ENCODE results near the gene RPL19. TPM values are rescaled to one million over a fixed set of nuclear protein-coding genes. Genes with fewer than 3 reads are reported as not detected.

The RPL19 gene
- total RNA-seq, 1 donor from 2014 or later = 3,324 TPM

DNA sequence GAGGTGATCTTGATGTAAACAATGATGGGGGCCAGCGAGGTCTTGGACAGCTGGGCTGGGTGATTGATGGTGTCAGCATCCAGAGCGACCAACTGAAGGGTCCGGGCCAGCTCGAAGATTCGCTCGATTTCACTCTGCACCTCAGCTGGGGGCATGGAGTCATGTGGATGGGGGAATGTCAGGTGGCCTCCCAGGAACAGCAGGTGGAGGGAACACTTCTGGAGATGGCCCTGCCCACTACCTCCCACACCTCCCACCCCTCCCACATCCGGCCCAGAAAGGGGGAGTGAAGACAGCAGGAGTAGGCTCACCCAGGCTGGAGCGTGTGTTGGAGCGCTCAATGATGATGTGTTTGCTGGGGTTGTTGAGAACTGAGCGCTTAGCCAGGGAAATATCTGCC lies 16.4 kb upstream of the RPL19 start:
- ChIA-PET CTCF (interaction anchor here (1.0 kb wide), 1 partner anchor 9 kb away, joined by 4 read pairs; no protein-coding TSS in a partner anchor), POLR2A (interaction anchor here (0.7 kb wide), 1 partner anchor 40 kb away, joined by 3 read pairs; no protein-coding TSS in a partner anchor)
- intact Hi-C loops (cut with micrococcal nuclease) = no loop called here
- no peak overlapping the region for H3K27ac Mint-ChIP-seq
- DNase-seq = no peak
- peaks cover 8% of the 10 kb centered on the region for H3K36me3 Mint-ChIP-seq (ENCODE audit: low read depth)
- ATAC-seq (ENCODE audit: low read depth) = no peak
- TF ChIP-seq CTCF (IDR thresholded peaks at IDR 0.05) = no peak
- H3K4me3 Mint-ChIP-seq = no peak overlapping the region
- H3K4me1 Mint-ChIP-seq = no peaks in the 10 kb centered on the region
- no peaks in the 10 kb centered on the region for H3K27me3 Mint-ChIP-seq
- H3K9me3 Mint-ChIP-seq = no peaks in the 10 kb centered on the region

- TF ChIP-seq CTCF (IDR thresholded peaks at IDR 0.05) = no peak
- no peak overlapping the region for H3K4me3 Mint-ChIP-seq
- H3K27me3 Mint-ChIP-seq = no peaks in the 10 kb centered on the region
- H3K27ac Mint-ChIP-seq = no peak overlapping the region
- no peaks in the 10 kb centered on the region for H3K4me1 Mint-ChIP-seq
- CTCF ChIA-PET = interaction anchor here (0.7 to 1.3 kb wide), 2 partner anchors 22 to 101 kb away, joined by 3 read pairs; no protein-coding TSS in a partner anchor
- no peaks in the 10 kb centered on the region for H3K9me3 Mint-ChIP-seq
- peaks cover 8% of the 10 kb centered on the region for H3K36me3 Mint-ChIP-seq (ENCODE audit: low read depth)
- intact Hi-C loops (cut with micrococcal nuclease) = no loop called here
- POLR2A ChIA-PET = interaction anchor here (1.4 kb wide), 1 partner anchor 13 kb away, joined by 6 read pairs; the partner anchor contains the start of gene RPL19
- DNase-seq (no peak), ATAC-seq (ENCODE audit: low read depth) (no peak)
Observed at GRCh38 chr17:39186481-39187002, 13.5 kb upstream of the RPL19 start.

- H3K4me3 Mint-ChIP-seq = no peak overlapping the region
- H3K36me3 Mint-ChIP-seq (ENCODE audit: low read depth) = peaks cover 8% of the 10 kb centered on the region
Observed at GRCh38 chr17:39187152-39187830, 12.8 kb upstream of the RPL19 start.

GRCh38 chr17:39191750-39192510 lies 8.2 kb upstream of the RPL19 start:
- POLR2A ChIA-PET = interaction anchor here (0.9 kb wide), 1 partner anchor 12 kb away, joined by 3 read pairs; no protein-coding TSS in a partner anchor
- intact Hi-C loops (cut with micrococcal nuclease) = no loop called here
- H3K27me3 Mint-ChIP-seq = no peaks in the 10 kb centered on the region
- peaks cover 14% of the 10 kb centered on the region for H3K4me1 Mint-ChIP-seq
- H3K27ac Mint-ChIP-seq = no peak overlapping the region
- H3K4me3 Mint-ChIP-seq = no peak overlapping the region
- no peak for ATAC-seq (ENCODE audit: low read depth)
- CTCF ChIA-PET = no interaction called here
- H3K9me3 Mint-ChIP-seq = no peaks in the 10 kb centered on the region
- DNase-seq = no peak
- peaks cover 4% of the 10 kb centered on the region for H3K36me3 Mint-ChIP-seq (ENCODE audit: low read depth)
- no peak for TF ChIP-seq CTCF (IDR thresholded peaks at IDR 0.05)

More at GRCh38 chr17:39187152-39187830, 12.8 kb upstream of the RPL19 start:
- no peak for TF ChIP-seq CTCF (IDR thresholded peaks at IDR 0.05)
- ATAC-seq (ENCODE audit: low read depth) (no peak), DNase-seq (no peak)
- intact Hi-C loops (cut with micrococcal nuclease) = no loop called here
- POLR2A ChIA-PET = interaction anchor here (1.4 kb wide), 1 partner anchor 13 kb away, joined by 6 read pairs; the partner anchor contains the start of gene RPL19
- CTCF ChIA-PET = no interaction called here
- Mint-ChIP-seq H3K9me3 (no peaks in the 10 kb centered on the region), H3K4me1 (no peaks in the 10 kb centered on the region), H3K27ac (no peak overlapping the region), H3K27me3 (no peaks in the 10 kb centered on the region)

GRCh38 chr17:39192901-39193300 lies 7.2 kb upstream of the RPL19 start:
- Mint-ChIP-seq H3K27ac (no peak overlapping the region), H3K9me3 (no peaks in the 10 kb centered on the region), H3K4me3 (no peak overlapping the region), H3K27me3 (no peaks in the 10 kb centered on the region), H3K36me3 (ENCODE audit: low read depth) (peaks cover 4% of the 10 kb centered on the region), H3K4me1 (peaks cover 16% of the 10 kb centered on the region)
- DNase-seq (no peak), ATAC-seq (ENCODE audit: low read depth) (no peak)
- CTCF ChIA-PET = no interaction called here
- intact Hi-C loops (cut with micrococcal nuclease) = no loop called here
- no peak for TF ChIP-seq CTCF (IDR thresholded peaks at IDR 0.05)
- POLR2A ChIA-PET = no interaction called here

Measured in activated B cell treated with CpG ODN at 0.5 μM for 24 hours (primary cell).